Stimulated activated CD4-positive, alpha-beta T cell treated with anti-CD3 and anti-CD28 coated beads, Interleukin-12 subunit alpha, Interleukin-12 subunit beta, amount 100 ng/mL, for 4 hours (primary cell): ENCODE results near the gene USP1.
A peak's percentile ranks its signal among the peaks of the same experiment; 100 is the strongest.

ENCODE experiments used
- DNase-seq: peaks from one replicate; pipeline ENCODE4 v3.0.0-alpha.2; 2020

Gene USP1, protein sequence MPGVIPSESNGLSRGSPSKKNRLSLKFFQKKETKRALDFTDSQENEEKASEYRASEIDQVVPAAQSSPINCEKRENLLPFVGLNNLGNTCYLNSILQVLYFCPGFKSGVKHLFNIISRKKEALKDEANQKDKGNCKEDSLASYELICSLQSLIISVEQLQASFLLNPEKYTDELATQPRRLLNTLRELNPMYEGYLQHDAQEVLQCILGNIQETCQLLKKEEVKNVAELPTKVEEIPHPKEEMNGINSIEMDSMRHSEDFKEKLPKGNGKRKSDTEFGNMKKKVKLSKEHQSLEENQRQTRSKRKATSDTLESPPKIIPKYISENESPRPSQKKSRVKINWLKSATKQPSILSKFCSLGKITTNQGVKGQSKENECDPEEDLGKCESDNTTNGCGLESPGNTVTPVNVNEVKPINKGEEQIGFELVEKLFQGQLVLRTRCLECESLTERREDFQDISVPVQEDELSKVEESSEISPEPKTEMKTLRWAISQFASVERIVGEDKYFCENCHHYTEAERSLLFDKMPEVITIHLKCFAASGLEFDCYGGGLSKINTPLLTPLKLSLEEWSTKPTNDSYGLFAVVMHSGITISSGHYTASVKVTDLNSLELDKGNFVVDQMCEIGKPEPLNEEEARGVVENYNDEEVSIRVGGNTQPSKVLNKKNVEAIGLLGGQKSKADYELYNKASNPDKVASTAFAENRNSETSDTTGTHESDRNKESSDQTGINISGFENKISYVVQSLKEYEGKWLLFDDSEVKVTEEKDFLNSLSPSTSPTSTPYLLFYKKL

DNA sequence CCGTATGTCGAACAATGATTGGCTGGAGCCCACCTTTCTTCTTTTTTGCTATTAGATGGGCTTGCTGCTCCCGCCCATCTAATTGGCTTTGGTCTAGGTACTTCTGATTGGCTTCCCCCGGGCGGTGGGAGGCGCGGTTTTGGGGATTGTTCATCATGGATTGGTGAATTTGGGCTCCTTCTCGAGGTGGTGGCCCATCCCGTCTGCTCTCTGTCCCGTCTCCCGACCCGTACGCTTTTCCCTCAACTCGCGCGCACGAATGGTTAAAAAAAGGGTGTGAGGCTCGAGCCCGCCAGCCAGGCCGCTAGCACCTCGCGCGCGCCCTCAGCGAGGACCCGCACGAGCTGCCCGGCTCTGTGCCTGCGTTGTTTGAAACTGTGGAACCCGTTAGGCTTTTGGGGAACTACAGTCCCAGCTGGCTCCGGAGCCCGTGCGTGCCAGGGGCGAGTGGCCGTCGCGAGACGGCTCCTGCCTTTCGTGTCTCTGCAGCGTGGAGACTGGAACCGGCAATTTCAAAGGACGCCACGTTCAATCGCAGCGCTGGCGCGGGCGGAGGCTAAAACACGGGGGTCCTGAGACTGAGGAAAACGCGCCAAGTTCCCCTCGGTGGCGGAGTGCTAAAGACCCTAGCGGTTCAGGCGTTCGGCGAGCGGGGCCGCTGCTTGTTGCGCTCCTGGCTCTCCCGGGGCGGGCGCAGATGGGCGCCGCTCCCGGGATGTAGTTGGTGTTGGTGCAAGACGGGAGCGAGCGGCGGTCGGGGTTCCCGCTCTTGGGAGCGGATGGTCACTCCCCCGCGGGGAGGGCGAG lies at the start of gene USP1:
TSS of gene USP1 (plus strand) at position 584 of the 807 bp plus-strand sequence. CDS start 2,819 bp downstream, outside the sequence.
- DNase-seq: peak; percentile 93

DNA sequence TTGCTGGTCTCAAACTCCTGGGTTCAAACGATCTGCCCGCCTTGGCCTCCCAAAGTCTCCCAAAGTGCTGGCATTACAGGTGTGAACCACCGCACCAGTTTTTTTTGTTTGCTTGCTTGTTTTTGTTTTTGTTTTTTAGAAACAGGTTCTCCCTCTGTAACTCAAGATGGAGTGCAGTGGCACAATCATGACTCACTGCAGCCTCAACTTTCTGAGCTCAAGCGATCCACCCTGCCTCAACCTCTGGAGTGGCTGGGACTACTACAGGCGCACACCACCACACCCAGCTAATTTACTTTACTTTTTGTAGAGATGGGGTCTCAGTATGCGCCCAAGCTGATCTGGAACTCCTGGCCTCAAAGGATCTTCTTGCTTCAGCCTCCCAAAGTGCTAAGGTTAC lies 47.3 kb upstream of the USP1 start:
- no peak for DNase-seq

DNA sequence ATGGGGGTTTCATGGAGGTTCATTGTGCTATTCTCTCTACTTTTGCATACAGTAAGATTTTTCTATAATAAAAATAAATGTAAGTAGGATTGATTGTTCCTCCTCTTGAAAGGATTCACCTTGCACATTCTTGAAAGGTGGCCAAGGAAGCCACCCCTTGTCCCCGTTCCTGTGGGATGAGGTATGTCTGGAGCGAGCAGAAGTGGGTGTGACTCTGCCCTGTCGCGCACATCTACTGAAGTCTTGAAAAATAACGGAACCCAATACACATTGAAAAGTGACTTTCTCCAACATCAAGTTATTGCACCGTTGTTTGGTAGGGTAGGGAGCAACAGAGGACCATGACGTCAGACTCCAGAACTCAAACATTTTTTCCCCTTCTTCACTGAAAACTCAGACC lies 46.8 kb upstream of the USP1 start:
- no peak for DNase-seq

DNA sequence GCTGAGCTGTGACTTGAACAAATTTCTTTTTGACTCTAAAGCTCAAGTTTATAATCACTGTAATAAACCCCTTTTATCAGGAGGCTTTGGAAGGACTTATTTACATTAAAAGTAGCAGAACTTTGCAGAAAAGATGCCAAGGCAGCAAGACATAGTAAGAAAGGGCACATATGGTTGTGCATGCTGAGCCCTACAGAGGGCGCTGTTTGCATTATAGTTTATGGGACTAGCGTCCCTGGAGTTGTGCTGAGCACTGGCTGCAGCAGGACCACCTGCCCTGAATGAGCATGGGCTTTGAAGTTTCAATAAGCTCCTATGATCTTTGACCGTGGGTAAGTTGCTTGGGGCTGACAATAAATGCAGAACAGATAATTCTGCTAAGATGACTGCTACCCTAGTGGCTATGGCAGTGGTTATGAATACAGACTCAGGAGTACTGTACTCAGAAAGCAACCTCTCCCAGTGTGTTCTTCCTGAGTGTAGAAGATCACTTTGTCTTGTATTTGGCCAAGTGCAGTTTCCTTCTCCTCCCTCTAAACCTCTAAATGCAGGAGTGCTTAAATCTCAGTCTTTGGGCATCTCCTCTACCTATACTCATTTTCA lies 45.4 kb upstream of the USP1 start:
- DNase-seq: no peak

GRCh38 chr1:62392951-62393350 lies 43.9 kb upstream of the USP1 start:
- DNase-seq: no peak

- DNase-seq: no peak
These were observed 42.2 kb upstream of the USP1 start for GRCh38 chr1:62394646-62395045.

DNA sequence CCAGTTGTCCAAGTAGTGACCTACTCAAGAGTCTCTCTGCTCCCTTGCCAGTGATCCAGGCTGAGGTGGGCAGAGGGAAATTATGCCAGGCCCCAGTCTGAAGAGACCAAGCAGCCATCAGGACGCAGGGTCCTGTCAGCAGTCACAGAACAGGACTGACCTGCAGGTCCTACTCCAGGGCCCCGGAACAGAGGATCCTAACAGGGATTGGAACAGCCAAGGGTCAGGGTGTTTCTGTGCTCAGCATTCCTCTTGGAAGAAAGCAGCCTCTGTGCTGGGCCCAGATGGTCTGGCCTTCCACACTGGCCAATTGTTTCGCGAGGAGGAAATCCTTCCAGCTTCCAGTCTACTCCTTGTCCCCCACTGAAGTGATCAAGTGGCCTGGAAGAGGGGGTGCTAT lies 41.6 kb upstream of the USP1 start:
- no peak for DNase-seq

- no peak for DNase-seq
These were observed 40.0 kb upstream of the USP1 start for GRCh38 chr1:62396871-62397270.

GRCh38 chr1:62397301-62397700 lies 39.5 kb upstream of the USP1 start:
- DNase-seq: no peak

- DNase-seq: no peak
These were observed 38.5 kb upstream of the USP1 start for GRCh38 chr1:62398377-62398776.

DNA sequence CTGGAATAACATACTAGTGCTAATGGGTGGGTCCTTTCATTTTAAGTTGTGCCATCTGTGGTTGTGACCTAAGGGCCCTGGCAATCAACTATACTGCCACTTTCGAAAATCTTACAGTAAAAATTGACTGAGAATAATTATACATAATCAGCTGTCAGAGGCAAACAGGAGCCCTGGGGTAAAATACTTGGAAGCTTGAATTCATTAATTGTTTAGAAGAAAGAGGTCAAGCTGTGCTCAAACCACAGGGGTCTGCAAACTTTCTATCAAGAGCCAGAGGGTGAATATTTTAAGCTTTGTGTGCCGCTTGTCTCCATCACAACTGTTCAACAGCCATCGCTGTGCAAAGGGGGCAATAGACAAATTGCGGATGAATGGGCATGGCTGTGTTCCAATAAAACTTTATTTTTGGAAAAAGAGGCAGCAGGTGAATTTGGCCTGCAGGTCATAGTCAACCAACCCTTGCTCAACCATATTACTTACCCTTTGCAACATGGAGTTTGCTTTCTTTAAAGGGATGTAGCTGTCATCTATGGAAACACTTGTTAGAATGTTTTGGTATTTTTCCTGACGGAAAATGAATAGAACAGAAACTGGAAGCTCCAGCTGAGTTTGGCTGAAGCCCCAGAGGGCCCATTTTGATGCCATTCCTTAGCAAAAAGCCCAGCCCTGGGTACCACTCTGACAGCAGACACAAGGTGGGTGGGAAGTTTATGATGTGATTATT lies 35.7 kb upstream of the USP1 start:
- no peak for DNase-seq

- no peak for DNase-seq
These were observed 31.6 kb upstream of the USP1 start for GRCh38 chr1:62405247-62405646.

DNA sequence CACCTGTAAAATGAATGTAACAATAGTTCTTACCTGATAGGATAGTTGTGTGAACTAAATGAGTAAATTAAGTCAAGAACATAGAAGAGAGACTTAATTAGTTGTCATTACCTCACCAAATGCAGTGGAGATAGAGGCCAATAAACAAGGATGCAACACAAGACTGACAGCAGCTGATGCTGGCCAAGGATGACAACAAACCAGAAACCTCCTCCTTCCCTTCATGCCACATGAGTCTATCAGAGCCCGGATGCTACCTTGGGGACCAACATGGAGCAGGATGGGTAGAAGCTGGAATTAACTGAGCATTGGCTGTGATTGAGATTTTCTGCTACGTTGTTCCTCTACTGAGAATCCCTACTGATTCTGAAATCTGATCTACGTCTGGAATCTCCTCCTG lies 30.3 kb upstream of the USP1 start:
- DNase-seq: no peak

- no peak for DNase-seq
These were observed 29.3 kb upstream of the USP1 start for GRCh38 chr1:62407398-62408009.

- DNase-seq: no peak
These were observed 21.2 kb upstream of the USP1 start for GRCh38 chr1:62415687-62416086.

DNA sequence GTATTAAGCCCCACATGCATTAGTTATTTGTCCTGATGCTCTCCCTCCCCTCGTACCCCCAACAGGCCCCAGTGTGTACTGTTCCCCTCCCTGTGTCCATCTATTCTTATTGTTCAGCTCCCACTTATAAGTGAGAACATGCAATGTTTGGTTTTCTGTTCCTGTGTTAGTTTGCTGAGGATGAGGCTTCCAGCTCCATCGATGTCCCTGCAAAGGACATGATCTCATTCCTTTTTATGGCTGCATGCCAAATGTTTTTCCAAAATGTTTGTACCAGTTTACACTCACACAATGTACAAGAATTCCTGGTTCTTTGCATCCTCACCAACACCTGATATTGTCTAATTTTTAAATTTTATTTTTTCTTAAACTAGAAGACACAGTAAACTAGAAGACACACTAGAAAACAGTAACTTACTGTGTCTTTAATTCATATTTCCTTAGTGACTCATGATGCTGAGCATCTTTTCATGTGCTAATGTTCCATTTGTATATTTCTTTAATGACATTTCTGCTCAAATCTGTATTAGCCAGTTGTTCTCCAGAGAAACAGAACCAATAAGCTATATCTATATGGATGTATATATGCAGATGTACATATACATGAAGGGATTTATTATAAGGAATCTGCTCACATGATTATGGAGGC lies 19.4 kb upstream of the USP1 start:
- DNase-seq: no peak

GRCh38 chr1:62420214-62420613 lies 16.6 kb upstream of the USP1 start:
- DNase-seq: no peak

- DNase-seq: no peak
These were observed 13.1 kb upstream of the USP1 start for GRCh38 chr1:62423580-62424242.

DNA sequence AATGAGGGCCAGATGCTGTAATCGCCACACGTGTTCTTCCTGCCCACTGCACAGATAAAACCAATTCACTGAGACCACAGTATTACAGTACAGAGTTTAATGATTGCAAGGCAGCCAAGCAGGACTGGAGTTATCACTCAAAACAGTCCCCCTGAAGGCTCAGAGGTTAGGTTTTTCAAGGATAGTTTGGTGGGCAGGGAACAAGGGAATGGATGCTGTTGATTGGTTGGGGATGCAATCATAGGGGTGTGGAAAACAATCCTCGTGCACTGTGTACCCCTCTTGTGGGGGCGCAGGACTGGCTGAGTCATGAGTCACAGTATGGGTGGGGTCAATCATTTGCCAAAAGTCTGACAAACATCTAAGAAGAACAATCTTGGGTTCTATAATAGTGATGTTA lies 12.4 kb upstream of the USP1 start:
- DNase-seq: no peak

DNA sequence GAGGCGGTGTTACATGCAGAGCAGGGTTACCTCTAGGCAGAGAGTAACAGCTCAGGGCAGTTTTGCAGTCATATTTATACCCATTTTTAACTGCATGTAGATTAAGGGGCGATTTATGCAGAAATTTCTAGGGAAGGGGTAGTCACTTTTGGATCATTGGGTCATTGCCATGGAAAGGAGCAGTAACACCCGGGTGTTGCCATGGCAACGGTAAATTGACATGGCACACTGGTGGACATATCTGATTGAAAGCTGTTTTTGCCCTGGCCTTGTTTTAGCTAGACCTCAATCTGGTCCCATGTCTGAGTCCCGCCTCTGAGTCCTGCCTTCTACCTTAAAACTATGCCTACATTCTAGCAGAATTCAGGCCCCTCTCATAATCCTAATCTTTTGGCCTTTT lies 11.8 kb upstream of the USP1 start:
- no peak for DNase-seq

- no peak for DNase-seq
These were observed 10.6 kb upstream of the USP1 start for GRCh38 chr1:62426237-62426636.
